SK-N-SH (cell line): ENCODE data around the gene SCAND1. TPM values are rescaled to one million over a fixed set of nuclear protein-coding genes. Genes with fewer than 3 reads are reported as not detected.
A peak's percentile ranks its signal among the peaks of the same experiment; 100 is the strongest.

Experiments
- CTCF ChIA-PET: fragments of 300-600, 350-600 bp; formaldehyde crosslinking; extraction: SDS; loops from one replicate; lab custom pipeline; 2021; lab: Yijun Ruan, JAX
- POLR2A ChIA-PET: fragments of 350-600 bp; sonication (Branson Sonifier 250); formaldehyde crosslinking; extraction: SDS; loops from one replicate; lab custom pipeline; 2020; ENCODE audit warnings: antibody characterized with exemption, inconsistent platforms; lab: Yijun Ruan, JAX
- DNase-seq: peaks from one replicate; pipeline ENCODE4 v3.0.0; 2012
- H2AFZ ChIP-seq: fragments of 200-600 bp; sonication (generic); 2 replicates; pipeline ENCODE4 v1.8.1; 2016; ENCODE audit warnings: antibody characterized with exemption, mild to moderate bottlenecking, low read depth
- H3F3A ChIP-seq: fragments of 200-600 bp; sonication (generic); replicated peaks from 2 replicates; pipeline ENCODE3; 2016; ENCODE audit warnings: antibody characterized with exemption, mild to moderate bottlenecking; ENCODE audit not compliant: insufficient read depth
- H3K27ac ChIP-seq, 2 experiments: fragments of 200-500 bp in 1 of 2; fragments of 200-600 bp in 1 of 2; sonication (Bioruptor generic) in 1 of 2; sonication (generic), shearing (Covaris generic) in 1 of 2; 2 replicates each; pipeline versions ENCODE4 v1.5.1 to v1.6.1; 2014 to 2016; ENCODE audit warnings: low read depth in 2 of 2, inconsistent platforms in 1 of 2, low read length in 1 of 2, mild to moderate bottlenecking in 1 of 2, mixed read lengths in 1 of 2
- H3K27me3 ChIP-seq: fragments of 200-600 bp; sonication (generic), shearing (Covaris generic); 2 replicates; pipeline ENCODE4 v1.6.1; 2016; ENCODE audit warnings: mixed run types; ENCODE audit not compliant: insufficient read depth
- H3K36me3 ChIP-seq, 2 experiments: fragments of 200-500 bp in 1 of 2; fragments of 200-600 bp in 1 of 2; sonication (Bioruptor generic) in 1 of 2; sonication (generic) in 1 of 2; replicated peaks in 1 of 2; 2 replicates each; pipeline versions ENCODE3 to v1.5.1; 2014 to 2016; ENCODE audit warnings: low read length in 1 of 2, mild to moderate bottlenecking in 1 of 2; ENCODE audit not compliant: insufficient read depth in 2 of 2, control insufficient read depth in 1 of 2
- H3K4me1 ChIP-seq, 2 experiments: fragments of 200-500 bp in 1 of 2; fragments of 200-600 bp in 1 of 2; sonication (Bioruptor generic) in 1 of 2; sonication (generic), shearing (Covaris generic) in 1 of 2; 2 replicates each; pipeline versions ENCODE4 v1.5.1 to v1.6.1; 2014 to 2016; ENCODE audit warnings: low read depth in 1 of 2, low read length in 1 of 2, mixed run types in 1 of 2; ENCODE audit not compliant: insufficient read depth in 2 of 2, control insufficient read depth in 1 of 2
- H3K4me2 ChIP-seq: fragments of 200-600 bp; sonication (generic), shearing (Covaris generic); 2 replicates; pipeline ENCODE4 v1.6.1; 2017; ENCODE audit warnings: mixed run types
- H3K4me3 ChIP-seq, 2 experiments: fragments of 200-500 bp in 1 of 2; fragments of 200-600 bp in 1 of 2; sonication (Bioruptor generic) in 1 of 2; sonication (generic), shearing (Covaris generic) in 1 of 2; 2 replicates each; pipeline versions ENCODE4 v1.5.1 to v1.8.1; 2014 to 2016; ENCODE audit warnings: low read depth in 2 of 2, inconsistent platforms in 1 of 2, low read length in 1 of 2, mild to moderate bottlenecking in 1 of 2, mixed read lengths in 1 of 2, moderate library complexity in 1 of 2
- H3K79me2 ChIP-seq: fragments of 200-600 bp; sonication (generic); 2 replicates; pipeline ENCODE4 v1.8.1; 2017; ENCODE audit warnings: mild to moderate bottlenecking; ENCODE audit not compliant: insufficient read depth
- H3K9ac ChIP-seq: fragments of 200-600 bp; sonication (generic); 2 replicates; pipeline ENCODE4 v1.6.1; 2017; ENCODE audit warnings: mixed run types
- H3K9me2 ChIP-seq: fragments of 200-600 bp; sonication (generic); 2 replicates; pipeline ENCODE4 v1.6.1; 2017; ENCODE audit warnings: mixed run types
- H3K9me3 ChIP-seq: fragments of 200-600 bp; sonication (generic); 2 replicates; pipeline ENCODE4 v1.6.1; 2017; ENCODE audit warnings: mixed run types, mild to moderate bottlenecking, moderate library complexity
- H4K20me1 ChIP-seq: fragments of 200-600 bp; sonication (generic); 2 replicates; pipeline ENCODE4 v1.6.1; 2017; ENCODE audit warnings: mild to moderate bottlenecking, mixed run types; ENCODE audit not compliant: insufficient read depth
- FOXM1 ChIP-seq: IDR thresholded peaks from 2 replicates; pipeline ENCODE4 v1.4.0; 2012; ENCODE audit warnings: low read depth, mild to moderate bottlenecking
- NFIC ChIP-seq: IDR thresholded peaks from 2 replicates; pipeline ENCODE4 v1.4.0; 2012; ENCODE audit warnings: borderline replicate concordance
- RAD21 ChIP-seq: IDR thresholded peaks from 2 replicates; pipeline ENCODE4 v1.6.1; 2012; ENCODE audit warnings: mild to moderate bottlenecking, low read length
- RCOR1 ChIP-seq: fragments of 150-350 bp; IDR thresholded peaks from 2 replicates; pipeline ENCODE4 v1.6.1; 2017; ENCODE audit warnings: antibody characterized with exemption, low read length
- SIN3A ChIP-seq: IDR thresholded peaks from 2 replicates; pipeline ENCODE4 v1.6.1; 2012; ENCODE audit warnings: low read depth, mild to moderate bottlenecking, low read length, moderate library complexity, borderline replicate concordance
- TAF1 ChIP-seq: IDR thresholded peaks from 2 replicates; pipeline ENCODE4 v1.6.1; 2012; ENCODE audit warnings: low read depth, mild to moderate bottlenecking, low read length, moderate library complexity, borderline replicate concordance
- TCF12 ChIP-seq: IDR thresholded peaks from 2 replicates; pipeline ENCODE4 v1.4.0; 2012
- YY1 ChIP-seq: IDR thresholded peaks from 2 replicates; pipeline ENCODE4 v1.4.0; 2012; ENCODE audit warnings: low read depth, mild to moderate bottlenecking
- WGBS: methylation state at CpG from one replicate; pipeline ENCODE4 v1.1.6; 2017; ENCODE audit warnings: low lambda C conversion rate; 5-methylcytosine and 5-hydroxymethylcytosine counted together
- polyA plus RNA-seq, 3 experiments: library from polyadenylated mRNA; depleted of rRNA; stranded (reverse); fragments of >200 nt; gene quantifications; 2 replicates each; pipeline ENCODE4 v1.2.3, GENCODE V29; 2012
- TF ChIP-seq, protein P1 (sequence below): fragments of 200-600 bp; sonication (generic); IDR thresholded peaks from 2 replicates; pipeline ENCODE4 v1.6.1; 2017; ENCODE audit warnings: antibody characterized with exemption, mild to moderate bottlenecking, moderate library complexity
- TF ChIP-seq, protein P2 (sequence below): IDR thresholded peaks from 2 replicates; pipeline ENCODE4 v1.4.0; 2012; ENCODE audit warnings: low read depth, borderline replicate concordance
- TF ChIP-seq, protein P3 (sequence below): IDR thresholded peaks from 2 replicates; pipeline ENCODE4 v1.4.0; 2012; ENCODE audit warnings: low read depth, borderline replicate concordance

The SCAND1 gene
- polyA plus RNA-seq, 1 of the 3 experiments (the other 2 are of a cell fraction), result 44.1 TPM

DNA sequence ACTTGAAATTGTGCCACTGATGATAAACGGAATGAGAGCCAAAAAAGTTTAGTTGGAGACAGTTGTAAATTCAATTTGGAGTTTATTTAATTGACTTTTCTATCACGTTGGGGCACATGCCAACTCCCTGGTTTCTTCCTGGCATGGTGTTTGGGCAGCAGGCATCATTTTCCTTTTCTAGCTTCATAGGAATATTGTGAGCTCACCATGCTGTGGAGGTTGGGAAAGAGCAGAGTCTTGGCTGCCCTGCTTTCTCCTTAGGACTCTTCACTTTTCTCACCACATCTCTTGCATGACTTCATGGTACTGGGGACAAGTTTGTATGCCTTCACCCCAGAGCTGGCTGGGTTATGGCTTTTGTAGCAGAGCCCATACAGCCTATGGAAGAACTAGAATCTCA is 6.4 kb downstream of the SCAND1 start (continued):
- TF ChIP-seq, protein P1, sequence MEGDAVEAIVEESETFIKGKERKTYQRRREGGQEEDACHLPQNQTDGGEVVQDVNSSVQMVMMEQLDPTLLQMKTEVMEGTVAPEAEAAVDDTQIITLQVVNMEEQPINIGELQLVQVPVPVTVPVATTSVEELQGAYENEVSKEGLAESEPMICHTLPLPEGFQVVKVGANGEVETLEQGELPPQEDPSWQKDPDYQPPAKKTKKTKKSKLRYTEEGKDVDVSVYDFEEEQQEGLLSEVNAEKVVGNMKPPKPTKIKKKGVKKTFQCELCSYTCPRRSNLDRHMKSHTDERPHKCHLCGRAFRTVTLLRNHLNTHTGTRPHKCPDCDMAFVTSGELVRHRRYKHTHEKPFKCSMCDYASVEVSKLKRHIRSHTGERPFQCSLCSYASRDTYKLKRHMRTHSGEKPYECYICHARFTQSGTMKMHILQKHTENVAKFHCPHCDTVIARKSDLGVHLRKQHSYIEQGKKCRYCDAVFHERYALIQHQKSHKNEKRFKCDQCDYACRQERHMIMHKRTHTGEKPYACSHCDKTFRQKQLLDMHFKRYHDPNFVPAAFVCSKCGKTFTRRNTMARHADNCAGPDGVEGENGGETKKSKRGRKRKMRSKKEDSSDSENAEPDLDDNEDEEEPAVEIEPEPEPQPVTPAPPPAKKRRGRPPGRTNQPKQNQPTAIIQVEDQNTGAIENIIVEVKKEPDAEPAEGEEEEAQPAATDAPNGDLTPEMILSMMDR, result no peak
- TF ChIP-seq SIN3A, result no peak
- TF ChIP-seq TCF12, result no peak

DNA sequence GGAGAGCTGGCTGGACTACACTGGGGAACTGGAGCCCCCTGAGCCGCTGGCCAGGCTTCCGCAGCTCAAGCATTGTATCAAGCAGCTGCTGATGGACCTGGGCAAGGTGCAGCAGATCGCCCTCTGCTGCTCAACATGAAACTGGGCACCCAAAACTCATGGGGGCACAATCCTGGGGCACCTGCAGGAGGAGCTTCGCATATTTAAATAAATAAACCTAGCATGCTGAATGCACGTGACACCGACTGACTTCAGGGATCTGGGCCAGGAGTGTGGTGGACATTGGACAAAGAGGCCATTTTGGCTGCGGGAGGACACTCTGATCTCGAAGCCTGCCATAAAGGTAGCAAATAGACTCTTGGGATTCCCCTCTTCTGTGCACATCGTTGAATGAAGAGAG is 6.8 kb downstream of the SCAND1 start:
- Histone ChIP-seq H3K27me3 (no peaks in the 10 kb centered on the region), H3K9me3 (no peaks in the 10 kb centered on the region), H3K79me2 (peaks cover 25% of the 10 kb centered on the region), H3K4me2 (no peak overlapping the region), H3K9ac (no peak overlapping the region), H3K27ac (no peak overlapping the region), H3K9me2 (no peaks in the 10 kb centered on the region), H4K20me1 (no peaks in the 10 kb centered on the region), H3K4me1 (peaks cover 6 to 7% of the 10 kb centered on the region in 2 experiments; a peak in 1 of 4 replicates), H3K36me3 (peaks cover 15 to 43% of the 10 kb centered on the region in 2 experiments), H3F3A (peaks cover 21% of the 10 kb centered on the region), H2AFZ (no peak overlapping the region), H3K4me3 (no peak overlapping the region)
- ChIA-PET CTCF (interaction anchor here (0.6 to 2.4 kb wide), 14 partner anchors 12 to 327 kb away, joined by 3 to 8 read pairs (median 4); no protein-coding TSS in a partner anchor), POLR2A (no interaction called here)
- WGBS, result 82% methylated on average over 6 of the region's 9 CpGs
- DNase-seq, result peak; percentile 58
- no peak for TF ChIP-seq YY1
- TF ChIP-seq, protein P2, sequence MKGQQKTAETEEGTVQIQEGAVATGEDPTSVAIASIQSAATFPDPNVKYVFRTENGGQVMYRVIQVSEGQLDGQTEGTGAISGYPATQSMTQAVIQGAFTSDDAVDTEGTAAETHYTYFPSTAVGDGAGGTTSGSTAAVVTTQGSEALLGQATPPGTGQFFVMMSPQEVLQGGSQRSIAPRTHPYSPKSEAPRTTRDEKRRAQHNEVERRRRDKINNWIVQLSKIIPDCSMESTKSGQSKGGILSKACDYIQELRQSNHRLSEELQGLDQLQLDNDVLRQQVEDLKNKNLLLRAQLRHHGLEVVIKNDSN, result no peak
- TF ChIP-seq, protein P1, result peak; percentile 59
- TF ChIP-seq, protein P3, sequence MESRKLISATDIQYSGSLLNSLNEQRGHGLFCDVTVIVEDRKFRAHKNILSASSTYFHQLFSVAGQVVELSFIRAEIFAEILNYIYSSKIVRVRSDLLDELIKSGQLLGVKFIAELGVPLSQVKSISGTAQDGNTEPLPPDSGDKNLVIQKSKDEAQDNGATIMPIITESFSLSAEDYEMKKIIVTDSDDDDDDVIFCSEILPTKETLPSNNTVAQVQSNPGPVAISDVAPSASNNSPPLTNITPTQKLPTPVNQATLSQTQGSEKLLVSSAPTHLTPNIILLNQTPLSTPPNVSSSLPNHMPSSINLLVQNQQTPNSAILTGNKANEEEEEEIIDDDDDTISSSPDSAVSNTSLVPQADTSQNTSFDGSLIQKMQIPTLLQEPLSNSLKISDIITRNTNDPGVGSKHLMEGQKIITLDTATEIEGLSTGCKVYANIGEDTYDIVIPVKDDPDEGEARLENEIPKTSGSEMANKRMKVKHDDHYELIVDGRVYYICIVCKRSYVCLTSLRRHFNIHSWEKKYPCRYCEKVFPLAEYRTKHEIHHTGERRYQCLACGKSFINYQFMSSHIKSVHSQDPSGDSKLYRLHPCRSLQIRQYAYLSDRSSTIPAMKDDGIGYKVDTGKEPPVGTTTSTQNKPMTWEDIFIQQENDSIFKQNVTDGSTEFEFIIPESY, result no peak
- TF ChIP-seq RCOR1, result no peak
- no peak for TF ChIP-seq TAF1
- no peak for TF ChIP-seq NFIC
- no peak for TF ChIP-seq FOXM1
- peak; percentile 41 for TF ChIP-seq RAD21
